HepG2 (cell line): Measurements from ENCODE around the gene LAX1. TPM values are rescaled to one million over a fixed set of nuclear protein-coding genes. Genes with fewer than 3 reads are reported as not detected.

Experiments used
- ATAC-seq: fragments of 200-7000 bp; cut with Tn5 transposase; 3 replicates; pipeline ENCODE4 v1.9.1; 2020; ENCODE audit warnings: mild to moderate bottlenecking, moderate library complexity
- BruUV-seq: library from RNA; stranded (reverse); fragments of 400-500 nt; replicated peaks from 2 replicates; lab custom pipeline; 2021; lab: Mats Ljungman, UMichigan
- CTCF ChIA-PET: fragments of 300-600 bp; formaldehyde crosslinking; extraction: SDS; loops from one replicate; lab custom pipeline; 2021; ENCODE audit warnings: low total read pairs, inconsistent platforms, low intra/inter-chr PET ratio; lab: Yijun Ruan, JAX
- POLR2A ChIA-PET: fragments of 350-600 bp; sonication (Branson Sonifier 250); formaldehyde crosslinking; loops from one replicate; lab custom pipeline; 2020; ENCODE audit warnings: antibody characterized with exemption, inconsistent platforms; lab: Yijun Ruan, JAX
- DNase-seq: peaks from one replicate; pipeline ENCODE4 v3.0.0-alpha.2; 2015; ENCODE audit warnings: low spot score
- FAIRE-seq: peaks from 3 replicates; lab custom pipeline; 2011; peaks lifted over from hg19 to GRCh38; lab: Jason Lieb, UNC
- H2AFZ ChIP-seq: one replicate; pipeline ENCODE4 v1.6.1; 2011; ENCODE audit warnings: low read length, inconsistent platforms
- H3K27ac ChIP-seq: fragments of 300-600 bp; 3 replicates; pipeline ENCODE4 v1.8.0; 2011; ENCODE audit warnings: mixed run types, mild to moderate bottlenecking, mixed read lengths, low read length, inconsistent platforms; ENCODE audit not compliant: insufficient read depth; ENCODE audit errors: extremely low read length
- H3K27me3 ChIP-seq, 2 experiments: fragments of 200-600 bp in 1 of 2; 2 replicates in 1 of 2; 3 replicates in 1 of 2; pipeline versions ENCODE4 v1.6.0 to v1.8.0; 2011; ENCODE audit warnings: low read length in 2 of 2, mild to moderate bottlenecking in 2 of 2, moderate library complexity in 2 of 2, inconsistent platforms in 1 of 2; ENCODE audit not compliant: insufficient read depth in 2 of 2, control insufficient read depth in 1 of 2
- H3K36me3 ChIP-seq, 2 experiments: fragments of 200-600 bp in 1 of 2; replicated peaks in 1 of 2; 2 replicates in 1 of 2; 3 replicates in 1 of 2; pipeline versions ENCODE4 v1.5.1 to v1.8.0; 2011; ENCODE audit warnings: low read length in 2 of 2, inconsistent platforms in 1 of 2; ENCODE audit not compliant: insufficient read depth in 2 of 2, control insufficient read depth in 1 of 2
- H3K4me1 ChIP-seq: 2 replicates; pipeline ENCODE4 v1.5.1; 2012; ENCODE audit warnings: low read length, inconsistent platforms; ENCODE audit not compliant: insufficient read depth
- H3K4me2 ChIP-seq: 2 replicates; pipeline ENCODE4 v1.6.0; 2011; ENCODE audit warnings: low read depth, low read length, inconsistent platforms
- H3K4me3 ChIP-seq, 3 experiments: fragments of 200-600 bp in 1 of 3; sonication (generic), shearing (Covaris generic) in 1 of 3; replicated peaks in 1 of 3; 2 replicates each; pipeline ENCODE4 v1.5.1; 2011 to 2016; ENCODE audit warnings: low read length in 3 of 3, inconsistent platforms in 2 of 3, low read depth in 2 of 3, mild to moderate bottlenecking in 2 of 3, control low read depth in 1 of 3, mixed read lengths in 1 of 3; ENCODE audit not compliant: insufficient read depth in 1 of 3
- H3K79me2 ChIP-seq: one replicate; pipeline ENCODE4 v1.6.1; 2011; ENCODE audit warnings: low read length, inconsistent platforms; ENCODE audit not compliant: insufficient read depth
- H3K9ac ChIP-seq: 2 replicates; pipeline ENCODE4 v1.6.0; 2011; ENCODE audit warnings: mild to moderate bottlenecking, low read depth, low read length, inconsistent platforms; ENCODE audit not compliant: insufficient read depth
- H3K9me3 ChIP-seq: 2 replicates; pipeline ENCODE4 v1.5.1; 2012; ENCODE audit warnings: mild to moderate bottlenecking, low read length
- H4K20me1 ChIP-seq: 2 replicates; pipeline ENCODE4 v1.6.0; 2011; ENCODE audit warnings: inconsistent platforms, mild to moderate bottlenecking, low read length, moderate library complexity; ENCODE audit not compliant: insufficient read depth
- DNMT1 ChIP-seq: sonication (generic); formaldehyde crosslinking; IDR thresholded peaks from 2 replicates; pipeline ENCODE4 v1.5.1; 2020; ENCODE audit warnings: mild to moderate bottlenecking, missing genetic modification reagents
- GATA4 ChIP-seq: sonication (generic); IDR thresholded peaks from 2 replicates; pipeline ENCODE4 v1.6.1; 2016; ENCODE audit warnings: antibody characterized with exemption, low read depth, borderline replicate concordance
- HNRNPK ChIP-seq: fragments of 200-400 bp; formaldehyde crosslinking; IDR thresholded peaks from 2 replicates; pipeline ENCODE4 v1.6.1; 2018; ENCODE audit warnings: low read length, low read depth, moderate library complexity, mild to moderate bottlenecking; ENCODE audit not compliant: poor library complexity, severe bottlenecking
- IKZF4 ChIP-seq: sonication (generic); formaldehyde crosslinking; IDR thresholded peaks from 2 replicates; pipeline ENCODE4 v1.5.1; 2020; ENCODE audit warnings: borderline replicate concordance, mild to moderate bottlenecking, low read depth, missing genetic modification reagents; ENCODE audit errors: not compliant biosample characterization
- IRF2 ChIP-seq: IDR thresholded peaks from 2 replicates; pipeline ENCODE4 v1.6.1; 2018; ENCODE audit warnings: missing genetic modification reagents, missing compliant biosample characterization
- KDM2A ChIP-seq: sonication (generic); formaldehyde crosslinking; IDR thresholded peaks from 2 replicates; pipeline ENCODE4 v1.4.0; 2020; ENCODE audit warnings: low read depth, missing genetic modification reagents, borderline replicate concordance
- KLF15 ChIP-seq: sonication (generic); formaldehyde crosslinking; IDR thresholded peaks from 2 replicates; pipeline ENCODE4 v1.8.1; 2023; ENCODE audit warnings: borderline replicate concordance, mild to moderate bottlenecking, inconsistent platforms, missing genetic modification reagents, mixed read lengths
- MED13 ChIP-seq: sonication (generic); formaldehyde crosslinking; IDR thresholded peaks from 2 replicates; pipeline ENCODE4 v1.5.0; 2020; ENCODE audit warnings: missing genetic modification reagents
- ZNF136 ChIP-seq: sonication (generic); formaldehyde crosslinking; IDR thresholded peaks from 2 replicates; pipeline ENCODE4 v1.8.1; 2022; ENCODE audit warnings: low read depth, mild to moderate bottlenecking, moderate library complexity, missing genetic modification reagents
- ZNF207 ChIP-seq: fragments of 450-650 bp; IDR thresholded peaks from 2 replicates; pipeline ENCODE4 v1.6.1; 2016; ENCODE audit warnings: antibody characterized with exemption, borderline replicate concordance
- ZNF354B ChIP-seq: sonication (generic); formaldehyde crosslinking; IDR thresholded peaks from 2 replicates; pipeline ENCODE4 v1.8.0; 2022; ENCODE audit warnings: mild to moderate bottlenecking, missing genetic modification reagents
- ZNF563 ChIP-seq: sonication (generic); formaldehyde crosslinking; IDR thresholded peaks from 2 replicates; pipeline ENCODE4 v1.8.0; 2022; ENCODE audit warnings: mild to moderate bottlenecking, moderate library complexity, missing genetic modification reagents
- ZNF605 ChIP-seq: sonication (generic); formaldehyde crosslinking; IDR thresholded peaks from 2 replicates; pipeline ENCODE4 v1.8.0; 2022; ENCODE audit warnings: mild to moderate bottlenecking, missing genetic modification reagents
- ZNF768 ChIP-seq: sonication (generic); formaldehyde crosslinking; IDR thresholded peaks from 2 replicates; pipeline ENCODE4 v1.4.0; 2020; ENCODE audit warnings: missing genetic modification reagents
- WGBS: methylation state at CpG from one replicate; pipeline ENCODE4 v1.1.6; 2017; ENCODE audit warnings: low lambda C conversion rate; 5-methylcytosine and 5-hydroxymethylcytosine counted together
- in situ Hi-C: cut with HindIII; loops from 2 replicates; pipeline ENCODE4 v1.10.0; 2017; ENCODE audit warnings: low pct_unique_long_range_greater_than_20kb; ENCODE audit not compliant: extremely low pct_ligation_motif_present
- intact Hi-C: fragments of 100-400 bp; cut with micrococcal nuclease; formaldehyde crosslinking; loops from one replicate; pipeline ENCODE4 v1.10.0; 2022; ENCODE audit not compliant: unreplicated experiment
- polyA plus RNA-seq, 8 experiments: library from polyadenylated mRNA; depleted of rRNA in 3 of 8; stranded (reverse) in 7 of 8; unstranded in 1 of 8; fragments of >200 nt; fragmentation: Illumina TruSeq in 4 of 8; extraction: Trizol in 4 of 8; gene quantifications; 2 replicates each; pipeline versions ENCODE4 v1.2.1 to v1.2.3, GENCODE V29; 2011 to 2016; ENCODE audit warnings: low read depth in 4 of 8, missing spikeins in 1 of 8, mixed read lengths in 1 of 8; ENCODE audit not compliant: insufficient read depth in 1 of 8
- total RNA-seq, 5 experiments: library from RNA; depleted of rRNA; stranded (reverse); fragments of >200 nt; fragmentation: Illumina TruSeq; extraction: Trizol; gene quantifications; 2 replicates each; pipeline ENCODE4 v1.2.3, GENCODE V29; 2016; ENCODE audit warnings: low read depth in 1 of 5
- TF ChIP-seq, protein P1 (sequence below): IDR thresholded peaks from 2 replicates; pipeline ENCODE4 v1.6.1; 2016; ENCODE audit warnings: low read depth
- TF ChIP-seq, protein P2 (sequence below): sonication (generic); formaldehyde crosslinking; IDR thresholded peaks from 2 replicates; pipeline ENCODE4 v1.5.0; 2020; ENCODE audit warnings: mild to moderate bottlenecking, missing genetic modification reagents

The LAX1 gene
- total and polyA plus RNA-seq, 2 of the 13 experiments (the other 11 are each of a cell fraction or from before 2014, with no cell fraction given) = not detected

DNA sequence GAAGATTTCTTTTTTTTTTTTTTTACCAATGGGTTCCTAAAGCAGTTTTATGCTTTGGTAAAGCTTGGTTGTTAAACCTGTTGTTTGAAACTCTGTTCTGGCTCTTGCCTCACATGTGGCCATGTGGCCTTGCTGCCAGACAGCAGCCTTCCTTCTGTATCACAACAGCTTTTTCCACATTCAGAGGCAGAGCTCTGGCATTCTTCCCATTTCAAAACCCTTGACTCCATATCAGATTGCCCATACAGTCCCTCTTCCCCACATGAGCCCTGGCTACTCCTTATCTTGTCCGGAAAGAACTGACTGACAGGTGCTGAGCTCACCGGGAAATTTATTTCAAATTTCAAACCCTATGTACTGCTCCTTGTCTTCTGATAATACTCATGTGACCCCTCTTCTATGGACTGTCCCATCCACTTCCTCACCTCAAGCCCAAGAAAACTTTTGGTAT lies 38.5 kb upstream of the LAX1 start:
- in situ Hi-C loops = no loop called here
- Histone ChIP-seq H3K4me3 (no peak overlapping the region), H3K27me3 (no peaks in the 10 kb centered on the region), H3K9ac (no peak overlapping the region), H3K79me2 (no peaks in the 10 kb centered on the region), H4K20me1 (no peaks in the 10 kb centered on the region), H3K4me1 (no peaks in the 10 kb centered on the region), H3K9me3 (no peaks in the 10 kb centered on the region), H3K4me2 (no peak overlapping the region), H3K27ac (no peak overlapping the region), H3K36me3 (peaks cover 11 to 12% of the 10 kb centered on the region in 2 experiments; a peak in 4 of 5 replicates), H2AFZ (no peak overlapping the region)
- POLR2A ChIA-PET = no interaction called here
- no TSS peak for BruUV-seq
- FAIRE-seq (no peak), ATAC-seq (no peak), DNase-seq (no peak)
- CTCF ChIA-PET = no interaction called here
- intact Hi-C loops = no loop called here
- TF ChIP-seq ZNF136 = no peak
- TF ChIP-seq ZNF605 (CRISPR knock-in tag) = no peak
- TF ChIP-seq IKZF4 (CRISPR knock-in tag) = no peak
- 96% methylated on average over 2 of the region's 2 CpGs for WGBS

DNA sequence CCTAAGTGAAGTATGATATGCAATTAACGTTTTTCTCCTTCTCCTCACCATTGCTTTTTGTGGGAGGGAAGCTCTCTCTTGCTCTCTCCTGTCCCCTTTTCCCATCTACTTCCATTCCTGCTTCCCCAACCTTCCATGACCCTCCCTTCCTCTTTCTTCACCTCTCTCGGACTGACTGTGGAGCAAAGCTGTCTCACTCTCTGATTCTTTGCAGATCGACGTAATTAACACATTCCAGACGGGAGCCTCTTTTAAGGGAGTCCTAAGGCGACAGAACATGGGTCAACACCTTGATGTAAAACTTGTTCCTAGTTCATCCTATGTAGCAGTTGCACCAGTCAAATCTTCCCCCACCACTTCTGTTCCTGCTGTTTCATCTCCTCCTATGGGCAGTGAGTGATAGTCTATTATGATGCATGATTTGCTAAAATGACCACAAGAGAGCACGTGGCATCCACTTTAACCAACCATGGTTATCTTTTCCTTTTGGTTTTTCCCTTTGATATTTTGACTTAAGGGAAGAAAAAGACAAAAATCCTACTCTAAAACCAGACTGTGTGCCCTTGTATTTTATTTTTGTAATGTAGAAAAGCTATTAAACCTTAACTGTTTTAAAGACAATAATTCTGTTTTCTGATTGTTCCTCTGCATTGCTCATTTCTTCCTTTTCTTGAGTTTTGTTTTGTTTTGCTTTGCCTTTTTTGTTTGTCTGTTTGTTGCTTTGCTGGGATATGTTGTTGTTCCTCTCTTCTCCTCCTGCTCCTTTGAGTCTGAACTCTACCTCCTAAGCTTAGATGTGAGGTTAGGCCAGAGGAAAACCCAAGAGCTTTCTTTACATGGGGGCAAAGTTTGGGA lies 31.7 kb upstream of the LAX1 start:
- Histone ChIP-seq H3K4me1 (no peaks in the 10 kb centered on the region), H4K20me1 (no peaks in the 10 kb centered on the region), H3K4me2 (no peak overlapping the region), H3K36me3 (no peaks in the 10 kb centered on the region), H3K27me3 (no peaks in the 10 kb centered on the region), H3K27ac (no peak overlapping the region), H3K9me3 (no peaks in the 10 kb centered on the region), H2AFZ (no peak overlapping the region), H3K9ac (no peak overlapping the region), H3K79me2 (no peaks in the 10 kb centered on the region), H3K4me3 (no peak overlapping the region)
- no TSS peak for BruUV-seq
- POLR2A ChIA-PET = no interaction called here
- CTCF ChIA-PET = no interaction called here
- WGBS = 85% methylated on average over 7 of the region's 7 CpGs
- FAIRE-seq = no peak
- in situ Hi-C loops (no loop called here), intact Hi-C loops (no loop called here)
- ATAC-seq = no peak
- no peak for DNase-seq
- TF ChIP-seq, protein P1, sequence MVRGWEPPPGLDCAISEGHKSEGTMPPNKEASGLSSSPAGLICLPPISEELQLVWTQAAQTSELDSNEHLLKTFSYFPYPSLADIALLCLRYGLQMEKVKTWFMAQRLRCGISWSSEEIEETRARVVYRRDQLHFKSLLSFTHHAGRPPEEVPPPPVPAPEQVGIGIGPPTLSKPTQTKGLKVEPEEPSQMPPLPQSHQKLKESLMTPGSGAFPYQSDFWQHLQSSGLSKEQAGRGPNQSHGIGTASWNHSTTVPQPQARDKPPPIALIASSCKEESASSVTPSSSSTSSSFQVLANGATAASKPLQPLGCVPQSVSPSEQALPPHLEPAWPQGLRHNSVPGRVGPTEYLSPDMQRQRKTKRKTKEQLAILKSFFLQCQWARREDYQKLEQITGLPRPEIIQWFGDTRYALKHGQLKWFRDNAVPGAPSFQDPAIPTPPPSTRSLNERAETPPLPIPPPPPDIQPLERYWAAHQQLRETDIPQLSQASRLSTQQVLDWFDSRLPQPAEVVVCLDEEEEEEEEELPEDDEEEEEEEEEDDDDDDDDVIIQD = no peak
- no peak for TF ChIP-seq ZNF768
- TF ChIP-seq GATA4 = no peak
- no peak for TF ChIP-seq ZNF563 (CRISPR knock-in tag)
- no peak for TF ChIP-seq MED13 (CRISPR knock-in tag)
- no peak for TF ChIP-seq HNRNPK
- no peak for TF ChIP-seq ZNF354B
- no peak for TF ChIP-seq IRF2
- TF ChIP-seq ZNF207 = no peak
- TF ChIP-seq, protein P2, sequence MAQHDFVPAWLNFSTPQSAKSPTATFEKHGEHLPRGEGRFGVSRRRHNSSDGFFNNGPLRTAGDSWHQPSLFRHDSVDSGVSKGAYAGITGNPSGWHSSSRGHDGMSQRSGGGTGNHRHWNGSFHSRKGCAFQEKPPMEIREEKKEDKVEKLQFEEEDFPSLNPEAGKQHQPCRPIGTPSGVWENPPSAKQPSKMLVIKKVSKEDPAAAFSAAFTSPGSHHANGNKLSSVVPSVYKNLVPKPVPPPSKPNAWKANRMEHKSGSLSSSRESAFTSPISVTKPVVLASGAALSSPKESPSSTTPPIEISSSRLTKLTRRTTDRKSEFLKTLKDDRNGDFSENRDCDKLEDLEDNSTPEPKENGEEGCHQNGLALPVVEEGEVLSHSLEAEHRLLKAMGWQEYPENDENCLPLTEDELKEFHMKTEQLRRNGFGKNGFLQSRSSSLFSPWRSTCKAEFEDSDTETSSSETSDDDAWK (CRISPR knock-in tag) = no peak
- no peak for TF ChIP-seq DNMT1 (CRISPR knock-in tag)
- no peak for TF ChIP-seq KDM2A (CRISPR knock-in tag)
- TF ChIP-seq KLF15 = no peak
